ENCODE data around the gene COL5A2.
A peak's percentile ranks its signal among the peaks of the same experiment; 100 is the strongest.

The COL5A2 gene

DNA sequence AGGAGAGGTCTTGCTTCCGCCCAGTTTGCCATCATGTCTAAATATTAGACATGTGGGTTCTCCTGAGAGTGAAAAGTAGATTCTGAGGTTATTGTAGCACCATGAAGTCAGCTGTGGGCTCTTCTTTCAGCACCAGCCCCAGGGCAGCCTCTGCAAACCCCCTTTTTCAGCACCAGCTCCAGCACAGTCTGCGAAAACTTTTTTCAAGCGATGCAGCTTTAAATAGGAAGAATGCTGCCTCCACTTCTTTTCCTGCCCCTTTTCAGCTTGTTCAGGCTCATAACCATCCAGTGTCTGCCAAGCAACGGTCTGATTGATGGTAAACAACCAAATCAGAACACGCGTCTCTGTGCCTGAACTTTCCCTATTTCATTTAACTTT lies at the start of gene COL5A2:
TSS of gene COL5A2 (minus strand) at position 192 of the 381 bp plus-strand sequence. CDS start at position 35, 157 bp downstream.
- DNase-seq (ENCODE audit: low read depth): peak; percentile 94

DNA sequence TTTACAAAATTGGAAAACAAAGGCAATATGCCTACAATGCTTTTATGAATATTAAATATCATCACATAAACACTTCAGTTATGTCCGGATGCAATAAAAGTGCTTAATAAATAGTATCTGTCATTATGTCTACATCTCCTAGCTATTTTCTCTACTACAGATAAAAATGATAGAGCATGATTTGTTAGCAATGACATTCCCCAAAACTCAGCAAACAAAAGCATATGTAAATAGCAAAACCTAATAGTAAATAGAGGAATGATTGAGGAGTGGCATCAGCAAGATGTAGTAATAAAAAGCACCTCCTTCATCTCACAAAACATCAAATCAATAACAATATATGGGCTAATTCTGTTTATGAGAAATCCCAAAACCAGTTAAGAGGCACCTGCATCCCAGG lies 46.5 kb upstream of the COL5A2 start:
- no peak for DNase-seq (ENCODE audit: low read depth)

DNA sequence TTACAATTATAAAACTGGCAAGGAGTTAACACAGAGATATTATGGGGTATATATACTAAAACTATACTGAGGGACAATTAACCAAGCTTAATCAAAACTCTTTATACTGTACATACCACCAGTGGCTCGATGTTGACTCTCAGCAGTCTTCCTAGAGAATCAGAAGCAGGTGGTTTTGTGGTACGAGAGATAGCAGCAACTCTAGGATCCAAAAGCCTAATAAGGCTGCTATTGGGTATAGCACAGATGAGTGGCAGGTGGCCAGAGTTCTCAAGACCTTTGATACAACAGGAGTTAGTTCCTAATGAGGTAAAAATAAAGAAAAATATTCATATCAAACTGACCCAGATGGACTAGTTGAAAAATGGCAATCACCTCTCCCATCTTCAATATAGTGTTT lies 45.5 kb upstream of the COL5A2 start:
- no peak for DNase-seq (ENCODE audit: low read depth)

DNA sequence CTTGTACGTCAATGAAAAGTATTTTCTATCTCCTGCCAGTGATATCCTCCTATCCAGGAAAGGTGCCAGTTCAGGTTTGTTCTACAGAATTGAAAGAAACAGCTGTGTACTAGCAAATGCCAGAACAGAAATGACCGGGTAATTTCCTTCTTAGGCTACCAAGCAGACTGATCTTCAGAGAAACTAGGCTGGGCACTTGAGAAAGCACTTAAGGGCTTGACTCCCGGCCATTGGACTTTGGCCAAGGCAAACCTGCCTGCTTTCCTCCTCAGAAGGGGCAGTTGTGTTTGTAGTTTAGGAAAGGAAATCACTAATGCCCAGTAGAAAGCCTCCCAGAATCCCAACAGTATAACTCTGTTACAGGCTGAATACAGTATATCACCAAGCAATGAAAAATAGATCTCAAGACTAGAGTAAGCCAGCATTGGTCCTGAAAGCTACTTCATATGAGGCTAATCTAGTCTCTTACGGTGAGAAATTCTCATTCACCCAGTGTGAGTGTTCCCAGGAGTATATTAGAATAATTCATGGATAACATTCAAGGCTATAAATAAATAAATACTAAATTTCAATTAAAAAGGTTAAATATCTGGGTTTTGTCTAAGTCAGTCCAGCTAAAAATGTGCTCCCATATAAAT lies 43.0 kb upstream of the COL5A2 start:
- DNase-seq (ENCODE audit: low read depth): peak; percentile 29

DNA sequence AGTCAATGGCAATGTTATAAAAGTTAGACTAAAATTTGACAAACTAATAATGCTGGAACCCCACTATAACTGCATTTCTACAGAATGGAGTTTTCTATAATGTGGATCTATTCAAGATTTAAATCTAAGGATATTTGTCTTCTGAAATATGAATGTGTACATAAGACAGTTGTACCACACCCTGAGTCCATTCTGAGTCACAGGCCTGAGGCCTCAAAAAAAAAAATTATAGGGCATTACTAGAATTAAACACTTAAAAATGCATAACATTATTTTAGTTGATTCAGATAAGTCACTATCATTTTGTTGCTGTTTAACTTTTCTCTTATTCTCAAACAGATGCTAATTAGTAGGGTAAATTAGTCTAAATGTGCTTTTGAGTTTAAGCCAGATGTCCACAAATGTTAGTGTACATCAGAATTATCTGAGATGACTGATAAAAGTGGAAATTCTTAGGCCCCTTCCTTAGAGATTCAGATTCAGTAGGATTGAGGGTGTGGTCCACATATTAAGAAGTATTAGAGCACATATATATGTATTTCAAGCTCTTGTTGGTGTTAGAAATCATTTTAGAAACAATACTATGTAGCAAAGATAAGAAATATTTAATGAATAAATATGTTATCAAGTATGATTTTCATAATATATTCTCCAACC lies 42.4 kb upstream of the COL5A2 start:
- no peak for DNase-seq (ENCODE audit: low read depth)

DNA sequence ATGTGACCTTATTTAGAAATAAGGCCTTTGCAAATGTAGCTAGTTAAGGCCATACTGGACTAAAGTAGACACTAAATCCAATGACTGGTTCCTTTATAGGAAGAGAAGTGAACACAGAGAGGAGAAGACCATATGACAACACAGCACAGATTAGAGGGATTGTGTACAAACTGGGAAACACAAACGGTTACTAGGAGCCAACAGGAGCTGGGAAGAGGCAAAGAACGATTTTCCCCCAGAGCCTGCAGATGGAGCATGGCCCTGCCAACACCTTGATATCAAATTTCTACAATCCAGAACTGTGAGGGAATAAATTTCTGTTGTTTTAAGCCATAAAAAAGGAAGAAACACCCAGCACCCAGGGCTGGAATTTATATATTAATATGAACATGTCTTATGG lies 38.7 kb upstream of the COL5A2 start:
- no peak for DNase-seq (ENCODE audit: low read depth)

DNA sequence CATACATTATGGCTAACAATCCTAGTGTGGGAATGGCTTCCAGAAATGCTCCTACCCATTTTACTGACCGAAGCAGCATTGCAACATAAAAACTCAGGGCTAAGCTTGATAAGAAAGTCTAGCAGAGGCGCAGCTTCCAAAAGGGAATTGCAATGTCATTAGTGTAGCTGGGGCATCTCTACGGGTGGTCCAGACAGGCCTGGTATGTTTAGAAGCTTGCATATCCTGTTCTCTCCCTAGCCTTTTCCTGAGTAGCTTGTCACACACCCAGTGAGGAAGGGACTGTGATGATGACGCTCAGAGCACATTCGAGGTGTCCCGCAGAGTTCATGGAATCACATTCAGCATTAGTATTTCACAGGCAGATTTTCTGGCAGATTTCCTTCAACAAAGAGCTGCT lies 38.0 kb upstream of the COL5A2 start:
- no peak for DNase-seq (ENCODE audit: low read depth)

DNA sequence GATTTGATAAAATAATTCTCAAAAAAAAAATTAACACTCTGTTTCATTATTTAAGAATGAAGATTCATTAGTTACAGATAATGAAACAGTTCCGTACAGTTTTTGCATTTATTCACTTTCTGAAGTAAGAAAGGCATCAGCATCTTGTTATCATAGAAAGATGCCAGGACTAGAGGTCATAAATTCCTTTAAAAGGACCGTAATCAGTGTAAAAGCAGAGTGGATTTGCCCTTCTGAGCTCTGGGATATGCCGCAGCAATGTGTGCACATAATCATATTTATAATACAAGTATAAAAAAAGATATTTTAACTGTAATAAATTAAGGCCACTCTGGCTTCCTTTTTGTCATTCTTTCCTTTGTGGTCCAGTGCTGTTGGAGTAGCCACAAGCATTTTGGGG lies 37.5 kb upstream of the COL5A2 start:
- DNase-seq (ENCODE audit: low read depth): no peak

DNA sequence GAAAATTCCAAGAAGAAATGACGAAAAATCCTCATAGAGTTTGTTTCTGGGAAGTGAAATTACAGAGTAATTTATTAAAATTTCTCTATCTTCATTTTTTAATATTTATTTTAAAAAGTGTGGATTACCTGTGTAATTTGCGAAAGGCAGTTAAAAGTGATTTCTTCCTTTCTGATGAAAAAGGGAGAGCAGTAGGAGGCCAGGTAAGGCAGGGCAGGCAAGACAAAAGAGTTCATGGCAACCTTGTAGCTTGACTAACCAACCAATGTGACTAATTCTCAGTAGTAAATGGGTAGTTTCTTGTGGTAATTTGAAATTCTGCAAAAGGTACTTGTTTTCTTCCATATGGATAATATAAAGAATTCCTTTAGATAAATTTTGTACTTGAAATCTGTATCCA lies 34.9 kb upstream of the COL5A2 start:
- no peak for DNase-seq (ENCODE audit: low read depth)

DNA sequence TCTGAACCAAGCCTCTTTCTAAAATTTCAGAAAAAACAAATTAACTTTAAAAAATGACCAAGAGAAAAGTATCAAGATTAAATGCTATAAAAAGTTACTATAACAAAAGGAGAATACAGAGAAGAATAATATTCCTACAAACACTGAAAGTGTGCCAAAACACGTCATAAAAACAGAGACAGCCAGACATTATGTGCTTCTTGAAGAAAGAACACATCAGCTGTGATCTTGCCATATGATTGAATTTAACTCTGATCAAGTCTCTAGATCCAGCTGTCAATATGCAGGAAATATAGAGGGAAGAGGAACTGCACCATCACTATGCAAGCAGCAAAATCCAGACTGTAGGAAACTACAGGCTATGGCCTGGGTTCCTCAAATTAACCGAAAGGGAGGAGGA lies 33.7 kb upstream of the COL5A2 start:
- no peak for DNase-seq (ENCODE audit: low read depth)

DNA sequence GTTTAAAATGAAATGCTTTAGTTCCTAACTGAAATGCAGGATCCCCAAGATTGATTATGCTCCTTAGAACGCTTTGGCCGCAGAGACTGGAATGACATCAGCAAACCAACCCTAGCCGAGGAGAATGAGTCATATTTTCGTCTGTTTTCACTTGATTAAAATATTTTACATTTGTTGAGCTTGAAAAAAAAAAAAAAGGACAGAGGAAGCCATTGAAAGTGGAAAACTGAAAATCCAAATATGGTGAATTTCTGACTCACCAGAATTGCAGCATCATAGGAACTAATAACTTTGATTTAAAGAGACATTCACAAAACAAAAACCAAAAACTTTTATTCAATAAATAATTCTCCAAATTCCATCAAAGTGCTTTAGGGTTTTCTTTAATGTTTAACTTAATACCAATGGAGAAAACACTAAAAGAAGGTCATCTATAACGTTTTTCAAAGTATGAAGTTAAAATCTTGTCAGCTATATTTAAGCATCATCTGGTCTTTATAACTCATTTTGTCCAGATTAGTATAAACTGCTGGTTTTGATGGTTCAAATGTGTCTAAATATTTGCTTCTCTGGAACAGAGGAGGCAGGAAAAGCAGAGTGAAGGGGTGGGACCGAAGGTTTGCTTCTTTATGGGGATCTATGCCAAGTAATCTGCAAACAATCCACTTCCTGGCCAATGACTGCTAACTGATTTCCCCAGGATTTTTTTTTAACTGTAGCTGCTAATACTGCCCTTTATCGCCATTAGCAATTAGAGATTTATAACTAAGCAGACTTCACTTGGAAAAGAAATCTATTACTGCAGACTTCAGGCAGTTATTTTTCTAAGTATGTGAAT lies 30.9 kb upstream of the COL5A2 start:
- DNase-seq (ENCODE audit: low read depth): peak; percentile 92

DNA sequence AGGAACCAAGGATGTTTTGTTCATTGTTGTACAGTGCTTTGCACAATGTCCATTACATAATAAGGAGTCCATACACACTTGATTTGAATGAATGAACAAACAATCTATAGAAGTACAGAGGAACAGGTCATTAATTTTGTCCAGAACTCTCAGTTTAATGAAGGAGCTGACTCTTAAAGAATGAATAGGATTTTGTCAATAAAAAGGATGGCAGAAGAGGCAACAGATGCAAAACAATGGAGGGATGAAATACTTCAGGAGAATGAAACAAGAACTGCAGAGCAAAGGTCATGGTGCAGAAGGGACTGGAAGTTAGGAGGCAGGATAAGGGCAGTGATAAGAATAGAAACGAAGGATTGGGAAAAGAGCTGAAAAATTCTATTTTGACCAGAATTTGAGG lies 28.7 kb upstream of the COL5A2 start:
- DNase-seq (ENCODE audit: low read depth): no peak

DNA sequence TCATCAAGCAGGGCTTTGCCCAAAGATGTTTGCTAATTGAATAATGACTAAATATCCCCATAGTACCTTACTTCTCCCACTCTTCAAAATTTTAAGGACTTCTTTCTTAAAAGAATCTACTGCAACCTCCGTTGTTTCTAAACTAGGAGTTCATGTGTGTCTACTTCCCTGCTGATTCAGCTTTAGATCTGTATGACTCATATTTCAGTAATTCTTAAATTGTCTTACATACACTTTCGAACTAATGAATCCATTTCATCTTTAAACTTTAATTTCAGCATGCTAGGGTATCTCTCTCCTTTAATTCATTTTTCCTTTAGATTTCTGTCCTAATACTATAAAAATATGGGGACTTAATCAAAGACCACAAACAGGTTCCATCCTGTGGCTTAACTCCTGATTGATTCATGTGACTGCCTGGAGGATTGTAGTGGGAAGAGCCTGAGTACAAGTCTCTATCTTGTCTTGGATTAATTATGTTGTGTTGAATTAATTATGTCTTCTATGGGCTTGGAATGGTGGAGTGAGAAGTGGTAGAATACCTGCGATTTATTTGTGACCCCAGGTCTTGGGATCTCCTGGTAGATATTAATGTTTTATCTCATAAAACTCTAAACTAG lies 24.9 kb upstream of the COL5A2 start:
- no peak for DNase-seq (ENCODE audit: low read depth)

DNA sequence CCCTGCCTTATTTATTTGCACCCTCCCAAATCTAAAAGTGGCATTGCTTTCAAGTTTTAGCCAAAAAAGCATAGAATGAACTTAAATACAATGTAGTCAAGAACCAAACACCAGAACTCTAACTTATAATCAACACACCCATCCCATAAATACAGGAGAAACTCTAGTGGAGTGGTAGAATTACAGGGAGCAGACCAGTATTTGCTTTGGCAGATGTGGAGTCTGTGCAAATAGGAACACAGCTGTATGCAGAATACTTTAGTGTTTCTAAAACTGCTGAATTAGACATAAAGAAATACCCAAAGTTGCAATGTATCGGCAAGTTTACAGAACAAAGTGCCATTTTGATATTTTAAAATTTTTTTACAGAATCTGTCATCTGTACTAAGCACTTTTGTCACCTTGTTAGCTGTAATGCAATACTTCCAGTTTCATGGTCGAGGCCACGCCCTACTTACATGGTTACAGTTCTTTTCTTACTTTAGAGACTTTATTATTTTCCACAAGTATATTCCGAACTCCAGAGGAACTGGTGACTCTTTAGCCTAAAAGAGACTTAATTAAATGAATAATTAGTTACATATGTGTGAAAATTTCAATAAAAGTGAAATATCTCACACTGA lies 23.7 kb upstream of the COL5A2 start:
- DNase-seq (ENCODE audit: low read depth): no peak

DNA sequence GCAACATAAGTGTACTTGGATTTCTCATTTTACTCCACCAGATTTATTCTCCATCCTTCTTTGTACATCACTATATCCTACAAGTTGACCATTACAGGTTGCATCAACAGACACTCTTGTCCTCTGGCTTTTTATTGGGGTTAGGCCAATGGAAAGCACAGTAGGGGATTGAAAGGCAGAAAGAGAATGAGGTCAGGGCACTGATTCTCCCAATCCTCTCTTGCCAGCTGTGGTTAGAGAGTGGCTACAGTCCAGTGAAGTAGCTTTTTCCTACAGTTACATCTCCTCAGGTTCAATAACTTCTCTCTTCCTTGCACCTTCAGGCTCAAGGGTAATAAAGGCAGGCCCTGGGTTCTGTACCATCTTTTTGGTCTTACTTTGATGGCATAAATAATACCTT lies 20.2 kb upstream of the COL5A2 start:
- DNase-seq (ENCODE audit: low read depth): no peak

DNA sequence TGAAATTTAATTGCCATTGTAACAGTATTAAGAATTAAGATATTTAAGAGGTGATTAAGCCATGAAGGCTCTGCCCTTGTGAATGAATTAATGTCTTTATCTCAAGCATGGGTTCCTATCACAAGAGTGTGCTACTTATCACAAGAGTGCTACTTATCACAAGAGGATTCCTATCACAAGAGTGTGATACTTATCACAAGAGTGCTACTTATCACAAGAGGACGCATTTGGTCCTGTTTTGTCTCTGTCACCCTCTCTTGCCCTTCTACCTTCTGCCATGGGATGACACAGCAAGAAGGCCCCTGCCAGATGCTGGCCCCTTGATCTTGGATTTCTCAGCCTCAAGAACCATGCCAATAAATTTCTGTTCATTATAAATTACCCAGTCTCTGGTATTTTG lies 13.2 kb upstream of the COL5A2 start:
- DNase-seq (ENCODE audit: low read depth): no peak

DNA sequence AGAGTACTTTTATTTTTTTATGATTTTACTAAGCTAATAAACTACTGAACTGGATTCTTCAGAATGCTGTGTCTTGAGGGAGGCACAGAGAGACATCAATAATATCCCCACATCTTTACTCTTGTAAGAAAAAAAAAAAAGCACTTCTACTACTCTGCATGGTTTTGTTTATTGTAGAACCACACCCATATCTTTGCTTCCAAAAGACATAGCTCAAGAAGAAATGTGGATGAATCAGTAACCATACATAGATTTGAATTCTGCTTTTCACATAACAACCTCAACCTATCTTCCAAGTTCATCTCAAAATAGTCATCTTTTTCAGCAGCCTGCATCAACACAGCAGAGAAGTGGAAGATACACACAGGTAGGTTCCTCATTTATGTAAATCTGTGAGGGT lies 12.2 kb upstream of the COL5A2 start:
- no peak for DNase-seq (ENCODE audit: low read depth)

DNA sequence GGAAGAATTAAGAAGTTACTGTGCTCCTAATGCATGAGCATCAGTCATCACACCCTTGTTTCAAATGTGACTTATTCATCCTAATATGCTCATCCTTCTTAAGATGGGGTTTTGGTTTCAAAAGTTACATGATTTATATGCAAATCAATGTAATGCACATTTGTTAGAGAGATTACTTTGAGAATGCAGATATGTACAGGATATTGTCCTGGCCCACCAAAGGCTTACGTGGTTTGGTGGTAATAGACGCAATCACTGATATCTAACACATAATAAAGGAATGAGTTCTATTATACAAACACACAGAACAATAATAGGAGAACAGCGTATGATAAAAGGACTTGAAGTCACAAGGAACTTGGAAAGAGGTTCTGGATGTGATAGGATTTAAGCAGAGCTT lies 11.1 kb upstream of the COL5A2 start:
- DNase-seq (ENCODE audit: low read depth): no peak

DNA sequence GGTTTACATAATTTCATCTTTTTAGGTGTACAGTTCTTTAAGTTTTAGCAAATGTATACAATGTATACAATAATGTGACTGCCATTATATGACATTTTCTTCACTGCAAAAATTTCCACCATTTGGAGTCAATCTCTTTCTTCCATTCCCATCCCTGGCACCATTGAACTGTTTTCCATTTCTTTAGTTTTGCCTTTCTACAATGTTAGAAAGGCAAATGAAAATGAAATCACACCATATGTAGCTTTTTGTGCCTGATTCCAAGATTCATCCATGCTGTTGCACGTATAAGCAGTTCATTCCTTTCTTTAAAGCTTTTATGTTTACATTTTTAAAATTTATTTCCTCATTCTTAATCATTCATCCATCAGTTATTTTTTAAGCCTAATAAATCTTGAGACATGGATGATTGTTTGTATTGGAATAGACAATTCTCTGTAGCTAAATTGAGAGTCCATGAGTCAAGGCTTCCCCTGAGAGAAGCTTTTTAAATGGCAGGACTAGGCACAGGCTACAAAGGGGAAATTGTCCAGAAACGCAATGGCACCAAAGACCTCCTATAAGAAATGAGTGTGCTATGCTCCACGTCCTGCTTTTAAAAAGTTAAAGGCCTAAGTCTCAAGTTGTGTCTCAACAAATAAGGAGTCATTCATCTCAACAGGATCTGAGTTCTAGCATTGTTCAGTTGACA lies 8.7 kb upstream of the COL5A2 start:
- DNase-seq (ENCODE audit: low read depth): no peak

DNA sequence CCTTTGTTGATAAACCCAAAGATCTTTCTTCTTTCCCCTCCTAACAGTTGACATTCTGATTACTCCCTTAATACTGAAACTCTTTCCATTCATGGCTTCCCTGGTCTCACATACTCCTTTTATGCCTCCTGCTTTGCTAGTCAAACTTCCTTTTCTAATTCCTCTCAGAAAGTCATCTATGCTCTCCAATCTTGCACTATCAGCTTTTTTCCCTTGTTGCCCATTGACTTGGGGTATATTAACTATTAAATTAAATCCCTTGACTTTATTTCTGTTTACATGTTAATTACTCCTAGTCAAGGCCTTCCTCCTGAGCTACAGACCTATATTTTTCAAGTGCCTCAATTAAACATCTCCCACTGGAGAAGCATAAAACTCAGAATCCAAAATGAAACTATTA lies 3.6 kb upstream of the COL5A2 start:
- no peak for DNase-seq (ENCODE audit: low read depth)

DNA sequence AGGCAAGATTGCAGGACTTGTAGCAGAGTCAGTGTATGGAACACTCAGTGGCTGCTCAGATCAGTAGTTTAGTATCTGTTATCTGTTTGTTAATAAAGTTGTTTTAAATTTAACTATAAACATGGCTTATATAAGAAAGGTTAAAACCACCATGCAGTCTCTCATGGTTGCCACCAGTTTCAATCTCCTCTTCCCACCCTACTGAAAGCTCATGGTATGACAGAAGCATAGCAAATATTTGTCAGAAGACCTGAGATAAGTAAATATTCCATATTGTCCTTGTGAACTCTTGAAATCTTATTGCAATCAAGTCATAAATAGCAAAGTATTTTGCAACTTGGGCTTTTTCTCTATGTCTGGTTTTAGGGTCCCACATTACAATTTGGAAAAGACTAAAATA lies 2.1 kb upstream of the COL5A2 start:
- no peak for DNase-seq (ENCODE audit: low read depth)

Data from fibroblast of gingiva (primary cell).